Upper lobe of left lung (tissue), 6 donors: ENCODE results near the gene RETN. TPM values are rescaled to one million over a fixed set of nuclear protein-coding genes. Genes with fewer than 3 reads are reported as not detected.

ENCODE experiments used
- ATAC-seq, 2 donors: fragments of 200-7000 bp; cut with Tn5 transposase; one replicate each; pipeline ENCODE4 v1.9.1; 2022; ENCODE audit warnings: mild to moderate bottlenecking in 2 of 2, moderate library complexity in 2 of 2; ENCODE audit not compliant: low FRiP score in 2 of 2
- DNase-seq, 2 donors: peaks; one replicate each; pipeline ENCODE4 v3.0.0-alpha.2; 2019 to 2020
- H3K27ac ChIP-seq, 4 donors: fragments of 200-600 bp; sonication (generic); one replicate each; pipeline ENCODE4 v1.5.1; 2016 to 2019
- H3K27me3 ChIP-seq, 4 donors: fragments of 200-600 bp; sonication (generic); one replicate each; pipeline ENCODE4 v1.5.1; 2017 to 2019
- H3K36me3 ChIP-seq, 4 donors: fragments of 200-600 bp; sonication (generic); one replicate each; pipeline ENCODE4 v1.5.1; 2016 to 2019
- H3K4me1 ChIP-seq, 4 donors: fragments of 200-600 bp; sonication (generic); one replicate each; pipeline ENCODE4 v1.5.1; 2018 to 2019
- H3K4me3 ChIP-seq, 4 donors: fragments of 200-600 bp; sonication (generic); one replicate each; pipeline ENCODE4 v1.5.1; 2017 to 2019; ENCODE audit warnings: mild to moderate bottlenecking in 2 of 4, moderate library complexity in 1 of 4
- H3K9me3 ChIP-seq, 4 donors: fragments of 200-600 bp; sonication (generic); one replicate each; pipeline ENCODE4 v1.5.1; 2018 to 2019
- CTCF ChIP-seq, 6 experiments: fragments of 450-650 bp in 4 of 6; fragments of 200-600 bp in 2 of 6; sonication (generic) in 2 of 6; IDR thresholded peaks; one replicate each; pipeline ENCODE4 v1.5.1; 2016 to 2019; ENCODE audit warnings: antibody characterized with exemption in 6 of 6
- EP300 ChIP-seq, 4 donors: sonication (generic); formaldehyde crosslinking; IDR thresholded peaks; one replicate each; pipeline ENCODE4 v1.5.1; 2017; ENCODE audit warnings: antibody characterized with exemption in 4 of 4, control low read depth in 2 of 4
- POLR2A ChIP-seq, 4 donors: fragments of 450-650 bp; IDR thresholded peaks; one replicate each; pipeline ENCODE4 v1.5.1; 2016 to 2017; ENCODE audit warnings: antibody characterized with exemption in 4 of 4, mild to moderate bottlenecking in 2 of 4
- POLR2AphosphoS5 ChIP-seq, 2 donors: sonication (generic); formaldehyde crosslinking; IDR thresholded peaks; one replicate each; pipeline ENCODE4 v1.5.1; 2017; ENCODE audit warnings: antibody characterized with exemption in 2 of 2
- WGBS, 2 donors: methylation state at CpG; one replicate each; pipeline ENCODE4 v1.1.5; 2017 to 2018; 5-methylcytosine and 5-hydroxymethylcytosine counted together
- total RNA-seq, 6 donors: library from RNA; depleted of rRNA in 4 of 6; stranded (reverse); fragments of >200 nt in 4 of 6; gene quantifications; one replicate each; pipeline versions ENCODE4 v1.1.0 to v1.2.1, GENCODE V29; 2016 to 2021
- donor health status: DM: no; HTN: no; CAD: no; lungs with moderate emphysema.
- donor health status: DM: no; HTN: yes; CAD: no; lungs with severe emphysema.

The RETN gene
- total RNA-seq, 6 donors from 2014 or later: 2.5 to 59.2 (median 13.8) TPM

GRCh38 chr19:7645163-7645562 is 23.7 kb upstream of the RETN start:
- TF ChIP-seq CTCF (IDR thresholded peaks at IDR 0.05) (no peak), POLR2A (IDR thresholded peaks at IDR 0.05) (peak in 1 of 4 donors; percentile 16), EP300 (IDR thresholded peaks at IDR 0.05) (no peak), POLR2AphosphoS5 (IDR thresholded peaks at IDR 0.05) (no peak)
- H3K4me3 ChIP-seq: no peak overlapping the region
- ATAC-seq: peak; percentile 23
- peak in 1 of 2 donors; percentile 71 for DNase-seq
- H3K4me1 ChIP-seq: peaks cover 0 to 9% (median 3%) of the 10 kb centered on the region in 4 donors
- 77 to 79% methylated on average over 5 to 10 of the region's 14 CpGs for WGBS, 2 donors
- no peaks in the 10 kb centered on the region for H3K27me3 ChIP-seq
- H3K9me3 ChIP-seq: no peaks in the 10 kb centered on the region
- peaks cover 0 to 40% (median 19%) of the 10 kb centered on the region in 4 donors for H3K36me3 ChIP-seq
- H3K27ac ChIP-seq: peak overlapping the region in 2 of 4 donors; percentile 40 to 63

GRCh38 chr19:7645656-7646425 is 23.0 kb upstream of the RETN start:
- peak in 1 of 2 donors; percentile 51 for DNase-seq
- TF ChIP-seq POLR2A (IDR thresholded peaks at IDR 0.05) (no peak), CTCF (IDR thresholded peaks at IDR 0.05) (no peak), POLR2AphosphoS5 (IDR thresholded peaks at IDR 0.05) (no peak), EP300 (IDR thresholded peaks at IDR 0.05) (no peak)
- H3K27ac ChIP-seq: peak overlapping the region in 2 of 4 donors; percentile 40 to 63
- H3K27me3 ChIP-seq: no peaks in the 10 kb centered on the region
- H3K4me3 ChIP-seq: peak overlapping the region in 1 of 4 donors; percentile 7
- no peak for ATAC-seq
- peaks cover 0 to 9% (median 3%) of the 10 kb centered on the region in 4 donors for H3K4me1 ChIP-seq
- no peaks in the 10 kb centered on the region for H3K9me3 ChIP-seq
- H3K36me3 ChIP-seq: peaks cover 0 to 35% (median 19%) of the 10 kb centered on the region in 4 donors
- WGBS, 2 donors: 65 to 75% methylated on average over 20 of the region's 20 CpGs

- H3K36me3 ChIP-seq: peaks cover 0 to 34% (median 19%) of the 10 kb centered on the region in 4 donors
- peak overlapping the region in 1 of 4 donors; percentile 7 for H3K4me3 ChIP-seq
- no peak for ATAC-seq
- no peak for DNase-seq
- H3K9me3 ChIP-seq: no peaks in the 10 kb centered on the region
- TF ChIP-seq EP300 (IDR thresholded peaks at IDR 0.05): no peak
- no peak for TF ChIP-seq POLR2AphosphoS5 (IDR thresholded peaks at IDR 0.05)
- TF ChIP-seq CTCF (IDR thresholded peaks at IDR 0.05): no peak
- no peak for TF ChIP-seq POLR2A (IDR thresholded peaks at IDR 0.05)
- H3K27ac ChIP-seq: peak overlapping the region in 2 of 4 donors; percentile 40 to 63
- H3K27me3 ChIP-seq: no peaks in the 10 kb centered on the region
- 67 to 89% methylated on average over 2 to 8 of the region's 8 CpGs for WGBS, 2 donors
- peaks cover 0 to 9% (median 3%) of the 10 kb centered on the region in 4 donors for H3K4me1 ChIP-seq
These were observed 22.5 kb upstream of the RETN start for GRCh38 chr19:7646426-7646700.

GRCh38 chr19:7647156-7647555 is 21.7 kb upstream of the RETN start:
- ATAC-seq: no peak
- H3K4me1 ChIP-seq: peaks cover 0 to 16% (median 6%) of the 10 kb centered on the region in 4 donors
- H3K9me3 ChIP-seq: no peaks in the 10 kb centered on the region
- DNase-seq: peak in 1 of 2 donors; percentile 84
- H3K36me3 ChIP-seq: peaks cover 0 to 31% (median 17%) of the 10 kb centered on the region in 4 donors
- no peak overlapping the region for H3K4me3 ChIP-seq
- no peak overlapping the region for H3K27ac ChIP-seq
- H3K27me3 ChIP-seq: no peaks in the 10 kb centered on the region
- TF ChIP-seq POLR2A (IDR thresholded peaks at IDR 0.05): no peak
- no peak for TF ChIP-seq EP300 (IDR thresholded peaks at IDR 0.05)
- no peak for TF ChIP-seq POLR2AphosphoS5 (IDR thresholded peaks at IDR 0.05)
- no peak for TF ChIP-seq CTCF (IDR thresholded peaks at IDR 0.05)
- WGBS, 2 donors: 95% methylated on average over 23 of the region's 26 CpGs; no CpG with 5 or more reads in 1 of the 2 donors
